ENCODE measurements around the gene GNA14.

DNA sequence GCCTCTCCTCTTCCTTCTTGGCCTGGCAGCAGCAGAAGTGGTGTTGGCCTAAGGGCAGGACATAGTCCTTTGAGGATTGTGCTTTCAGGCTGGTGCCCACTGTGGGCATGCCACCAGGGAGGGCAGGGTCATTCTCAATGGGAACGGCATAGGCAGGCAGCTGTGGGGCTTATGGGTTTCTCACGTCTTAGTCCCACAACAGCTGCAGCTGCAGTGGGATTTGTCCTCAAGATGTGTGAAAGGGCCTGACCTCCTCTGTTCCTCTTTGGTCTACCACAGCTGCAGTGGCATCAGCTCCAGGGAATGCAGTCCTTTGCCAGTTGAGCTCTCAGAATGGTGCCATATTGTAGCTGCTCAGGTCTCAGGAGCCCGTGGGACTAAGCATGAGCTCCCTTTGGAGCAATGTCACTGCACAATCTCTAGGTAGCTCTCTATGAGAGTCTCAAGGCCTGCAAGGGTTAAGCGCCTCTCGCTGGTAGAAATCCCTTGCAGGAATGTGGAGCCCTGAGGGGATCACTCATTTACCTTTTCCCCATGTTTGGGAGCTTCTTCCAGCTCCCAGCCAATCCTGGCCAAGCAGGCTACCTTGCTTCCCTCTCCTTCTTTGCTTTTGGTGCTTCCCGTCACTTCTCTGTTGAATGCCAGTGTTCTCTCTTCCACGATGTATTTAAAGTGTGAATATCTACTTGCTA lies 104.8 kb downstream of the GNA14 start:
- no peak for TF ChIP-seq CTCF (IDR thresholded peaks at IDR 0.05)
- TF ChIP-seq POLR2A (IDR thresholded peaks at IDR 0.05) = no peak

Measured in lower leg skin (tissue), 3 donors.